ENCODE results near the gene ATP2B3.

- no peak for TF ChIP-seq CTCF (IDR thresholded peaks at IDR 0.05; ENCODE audit: low read length)
- TF ChIP-seq EZH2 (optimal IDR thresholded peaks at IDR 0.05; ENCODE audit: low read depth, low read length): no peak
- TF ChIP-seq EZH2phosphoT487 (IDR thresholded peaks at IDR 0.05; ENCODE audit: low read length): no peak
Observed at GRCh38 chrX:153492543-153492942, 24.9 kb upstream of the ATP2B3 start.
